ENCODE measurements around the gene HOXC9. TPM values are rescaled to one million over a fixed set of nuclear protein-coding genes. Genes with fewer than 3 reads are reported as not detected.

Gene HOXC9
- total RNA-seq, 1 donor from 2014 or later = not detected

DNA sequence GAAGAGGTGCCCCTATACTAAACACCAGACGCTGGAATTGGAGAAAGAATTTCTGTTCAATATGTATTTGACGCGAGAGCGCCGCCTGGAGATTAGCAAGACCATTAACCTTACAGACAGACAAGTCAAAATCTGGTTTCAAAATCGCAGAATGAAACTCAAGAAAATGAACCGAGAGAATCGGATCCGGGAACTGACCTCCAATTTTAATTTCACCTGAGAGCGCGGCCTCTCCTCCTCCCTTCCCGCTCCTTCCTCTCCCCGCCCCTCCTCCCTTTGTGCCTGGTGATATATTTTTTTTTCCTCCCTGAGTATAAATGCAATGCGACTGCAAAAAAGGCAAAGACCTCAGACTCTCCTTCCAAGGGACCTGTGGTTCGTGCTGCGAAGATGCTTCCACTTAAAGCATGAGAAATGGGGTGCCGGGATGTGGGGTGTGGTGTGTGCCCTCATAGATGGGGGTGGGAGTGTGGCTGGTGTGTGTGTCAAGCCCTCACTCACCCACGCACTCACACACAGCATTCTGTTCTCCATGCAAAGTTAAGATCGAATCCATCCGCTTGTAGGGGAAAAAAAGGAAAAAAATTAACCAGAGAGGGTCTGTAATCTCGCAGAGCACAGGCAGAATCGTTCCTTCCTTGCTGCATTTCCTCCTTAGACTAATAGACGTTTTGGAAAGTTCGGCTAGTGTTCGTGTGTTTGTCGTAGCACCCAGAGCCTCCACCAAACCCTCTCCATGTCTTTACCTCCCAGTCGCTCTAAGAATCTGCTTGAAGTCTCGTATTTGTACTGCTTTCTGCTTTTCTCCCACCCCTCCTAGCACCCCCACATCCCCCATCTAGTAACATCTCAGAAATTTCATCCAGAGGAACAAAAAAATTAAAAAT is 10.5 kb upstream of the HOXC9 start:
- no peak overlapping the region for H3K27ac Mint-ChIP-seq
- peaks cover 23% of the 10 kb centered on the region for H3K4me1 Mint-ChIP-seq (ENCODE audit: low read depth)
- H3K27me3 Mint-ChIP-seq (ENCODE audit: low read depth) = peaks cover 93% of the 10 kb centered on the region
- no peaks in the 10 kb centered on the region for H3K36me3 Mint-ChIP-seq (ENCODE audit: low read depth)
- DNase-seq (ENCODE audit: low spot score) = no peak
- intact Hi-C loops (cut with micrococcal nuclease) = loop anchor here (10.0 kb wide), 2 partner anchors 55 to 295 kb away; partner anchors contain the start of gene HOXC13
- no peak overlapping the region for H3K4me3 Mint-ChIP-seq (ENCODE audit: low read depth)
- no peaks in the 10 kb centered on the region for H3K9me3 Mint-ChIP-seq

DNA sequence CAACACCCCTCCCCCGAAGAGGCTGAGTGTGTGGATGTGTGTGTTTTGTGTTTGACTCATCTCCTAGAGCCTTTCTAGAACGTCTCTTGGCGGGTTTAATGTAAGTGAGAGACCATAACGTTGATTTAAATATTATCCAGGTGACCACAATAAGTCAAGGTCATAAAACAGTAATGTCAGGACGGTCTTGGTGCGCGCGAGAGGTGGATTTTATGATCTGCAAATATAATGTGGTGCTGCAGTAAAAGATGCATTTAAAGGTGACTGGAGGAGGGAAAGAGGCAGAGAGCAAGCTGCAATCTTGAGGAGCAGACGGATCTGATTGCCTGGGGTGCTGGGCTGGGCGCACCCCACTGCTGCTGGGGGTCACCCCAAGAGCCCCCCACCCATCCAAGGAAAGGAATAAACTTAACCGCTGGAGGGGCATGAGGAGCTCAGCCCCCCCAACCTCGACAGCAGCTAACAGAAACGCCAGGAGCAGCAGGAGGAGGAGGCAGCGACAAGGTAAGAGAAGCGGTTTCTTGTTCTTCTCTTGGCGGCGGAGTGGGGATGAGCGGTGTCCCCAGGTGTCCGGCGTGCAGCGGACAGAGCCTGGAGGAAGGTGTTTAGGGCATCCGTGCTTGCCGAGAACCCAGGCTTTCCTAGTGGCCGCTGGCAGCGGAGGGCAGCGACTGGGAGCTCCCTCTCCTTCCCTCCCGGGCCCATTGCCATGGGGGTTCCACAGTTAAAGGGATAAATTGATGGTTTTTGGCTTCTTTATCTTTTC is 9.5 kb upstream of the HOXC9 start:
- Mint-ChIP-seq H3K4me1 (ENCODE audit: low read depth) (peaks cover 25% of the 10 kb centered on the region), H3K4me3 (ENCODE audit: low read depth) (no peak overlapping the region), H3K9me3 (no peaks in the 10 kb centered on the region), H3K27ac (no peak overlapping the region), H3K36me3 (ENCODE audit: low read depth) (no peaks in the 10 kb centered on the region), H3K27me3 (ENCODE audit: low read depth) (peaks cover 93% of the 10 kb centered on the region)
- intact Hi-C loops (cut with micrococcal nuclease) = loop anchor here (10.0 kb wide), 2 partner anchors 56 to 296 kb away; partner anchors contain the start of gene HOXC13
- DNase-seq (ENCODE audit: low spot score) = no peak

DNA sequence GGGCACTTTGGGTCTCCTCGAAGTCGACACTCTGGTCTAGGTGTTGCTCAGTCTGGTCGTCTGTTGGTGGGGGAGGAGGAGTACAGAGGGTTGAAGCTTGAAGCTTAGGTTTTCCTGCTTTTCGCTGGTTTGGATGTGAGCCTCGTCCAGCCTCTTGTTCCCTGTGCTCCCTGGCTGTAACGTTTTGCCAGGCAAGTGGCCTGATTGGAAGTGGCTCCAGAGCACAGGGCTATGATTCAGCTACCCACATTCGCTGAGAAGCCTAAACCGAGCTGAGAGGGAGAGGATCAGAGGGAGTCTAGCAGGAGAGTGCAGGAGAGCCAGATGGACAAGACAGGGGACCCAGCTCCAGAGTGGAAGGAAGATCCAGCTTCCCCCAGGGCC is 8.9 kb upstream of the HOXC9 start:
- Mint-ChIP-seq H3K27me3 (ENCODE audit: low read depth) (peaks cover 95% of the 10 kb centered on the region), H3K9me3 (no peaks in the 10 kb centered on the region), H3K27ac (no peak overlapping the region), H3K4me1 (ENCODE audit: low read depth) (peaks cover 27% of the 10 kb centered on the region), H3K36me3 (ENCODE audit: low read depth) (no peaks in the 10 kb centered on the region), H3K4me3 (ENCODE audit: low read depth) (no peak overlapping the region)
- intact Hi-C loops (cut with micrococcal nuclease) = loop anchor here (10.0 kb wide), 2 partner anchors 56 to 296 kb away; partner anchors contain the start of gene HOXC13
- DNase-seq (ENCODE audit: low spot score) = no peak

DNA sequence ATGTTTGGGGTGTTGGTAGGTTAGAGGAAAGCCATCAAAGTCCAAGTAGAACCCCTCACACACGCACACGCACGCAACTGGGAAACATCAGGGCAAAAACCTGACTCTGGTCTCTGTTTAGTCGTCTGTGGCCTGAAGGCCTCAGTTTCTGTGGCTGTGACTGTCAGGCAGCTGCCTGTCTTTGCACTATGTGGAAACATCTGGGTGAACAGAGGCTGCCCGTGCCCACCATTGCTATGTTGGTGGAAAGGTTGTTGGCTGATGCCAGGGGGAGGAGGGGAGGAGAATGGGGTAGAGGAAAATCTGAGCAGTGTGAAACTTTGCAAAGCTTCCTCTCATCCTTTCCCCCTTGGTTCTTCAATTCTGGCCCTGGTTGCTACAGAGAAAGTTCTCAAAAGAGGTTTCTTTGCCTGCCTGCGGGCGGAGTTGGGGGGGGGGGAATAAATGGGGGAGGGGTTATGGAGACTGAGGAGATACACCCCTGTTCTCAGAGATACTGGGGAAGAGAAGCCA is 7.5 kb upstream of the HOXC9 start:
- Mint-ChIP-seq H3K4me1 (ENCODE audit: low read depth) (peaks cover 27% of the 10 kb centered on the region), H3K36me3 (ENCODE audit: low read depth) (no peaks in the 10 kb centered on the region), H3K27me3 (ENCODE audit: low read depth) (peaks cover 93% of the 10 kb centered on the region), H3K4me3 (ENCODE audit: low read depth) (no peak overlapping the region), H3K9me3 (no peaks in the 10 kb centered on the region), H3K27ac (no peak overlapping the region)
- intact Hi-C loops (cut with micrococcal nuclease) = loop anchor here (10.0 kb wide), 2 partner anchors 58 to 298 kb away; partner anchors contain the start of gene HOXC13
- DNase-seq (ENCODE audit: low spot score) = no peak

DNA sequence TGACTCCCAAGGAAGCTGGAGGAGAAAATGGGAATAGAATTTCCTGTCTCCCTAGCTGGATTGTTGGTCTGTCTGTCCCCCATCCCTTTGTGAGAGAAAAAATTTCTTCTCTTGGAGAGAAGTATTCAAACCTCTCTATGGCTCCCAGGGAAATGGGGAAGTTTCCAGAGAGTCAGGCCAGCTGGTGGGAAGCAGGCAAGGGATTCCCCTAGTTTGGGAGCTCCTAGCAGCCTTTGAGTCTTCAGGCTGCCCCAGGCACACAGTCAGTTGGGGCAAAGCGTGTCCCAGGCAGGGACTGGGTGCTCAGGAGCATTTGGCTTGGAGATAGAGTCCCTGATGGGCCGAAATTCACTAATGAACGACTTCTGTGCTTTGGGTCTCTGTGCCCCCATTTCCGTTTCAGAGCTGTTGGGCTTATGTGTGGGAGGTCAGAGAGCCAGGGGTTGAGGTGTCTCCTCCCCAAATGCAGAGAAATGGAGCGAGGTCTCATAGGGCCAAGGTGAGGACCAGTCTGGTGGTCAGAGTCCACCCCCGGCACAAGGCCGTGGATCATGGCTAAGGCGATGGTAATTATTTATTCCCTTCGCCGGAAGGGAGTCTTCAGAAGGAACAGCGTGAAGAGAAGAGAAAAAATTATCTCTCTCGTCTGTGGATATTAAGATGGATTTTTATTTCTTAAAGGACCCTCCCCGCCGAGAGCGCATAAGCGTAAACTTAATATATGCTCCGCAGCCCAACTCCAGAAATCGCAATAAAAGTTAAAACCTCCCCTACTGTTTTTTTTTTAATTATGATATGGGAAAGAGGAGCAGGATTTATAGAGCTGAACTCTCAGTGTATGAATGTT is 6.6 kb upstream of the HOXC9 start:
- Mint-ChIP-seq H3K27me3 (ENCODE audit: low read depth) (peaks cover 94% of the 10 kb centered on the region), H3K9me3 (no peaks in the 10 kb centered on the region), H3K36me3 (ENCODE audit: low read depth) (no peaks in the 10 kb centered on the region), H3K27ac (no peak overlapping the region), H3K4me1 (ENCODE audit: low read depth) (peaks cover 28% of the 10 kb centered on the region), H3K4me3 (ENCODE audit: low read depth) (no peak overlapping the region)
- intact Hi-C loops (cut with micrococcal nuclease) = loop anchor here (10.0 kb wide), 2 partner anchors 59 to 299 kb away; partner anchors contain the start of gene HOXC13
- DNase-seq (ENCODE audit: low spot score) = no peak

DNA sequence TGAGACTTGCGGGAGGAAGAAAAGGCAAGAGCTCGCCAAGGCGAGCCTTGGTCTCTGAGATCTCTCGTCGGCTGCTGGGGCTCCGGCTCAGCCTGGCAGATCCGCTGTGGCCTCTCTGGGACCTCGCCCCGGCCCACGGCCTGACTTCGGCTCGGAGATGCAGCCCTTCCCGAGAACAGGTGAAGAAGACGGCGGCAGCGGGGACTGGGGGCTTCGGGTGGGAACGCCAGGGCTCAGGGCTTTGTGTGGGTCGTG is 6.0 kb upstream of the HOXC9 start:
- DNase-seq (ENCODE audit: low spot score) = no peak
- H3K27me3 Mint-ChIP-seq (ENCODE audit: low read depth) = peaks cover 94% of the 10 kb centered on the region
- peaks cover 27% of the 10 kb centered on the region for H3K4me1 Mint-ChIP-seq (ENCODE audit: low read depth)
- H3K9me3 Mint-ChIP-seq = no peaks in the 10 kb centered on the region
- intact Hi-C loops (cut with micrococcal nuclease) = loop anchor here (10.0 kb wide), 2 partner anchors 59 to 299 kb away; partner anchors contain the start of gene HOXC13
- peak overlapping the region; percentile 52 for H3K27ac Mint-ChIP-seq
- no peaks in the 10 kb centered on the region for H3K36me3 Mint-ChIP-seq (ENCODE audit: low read depth)
- H3K4me3 Mint-ChIP-seq (ENCODE audit: low read depth) = no peak overlapping the region

DNA sequence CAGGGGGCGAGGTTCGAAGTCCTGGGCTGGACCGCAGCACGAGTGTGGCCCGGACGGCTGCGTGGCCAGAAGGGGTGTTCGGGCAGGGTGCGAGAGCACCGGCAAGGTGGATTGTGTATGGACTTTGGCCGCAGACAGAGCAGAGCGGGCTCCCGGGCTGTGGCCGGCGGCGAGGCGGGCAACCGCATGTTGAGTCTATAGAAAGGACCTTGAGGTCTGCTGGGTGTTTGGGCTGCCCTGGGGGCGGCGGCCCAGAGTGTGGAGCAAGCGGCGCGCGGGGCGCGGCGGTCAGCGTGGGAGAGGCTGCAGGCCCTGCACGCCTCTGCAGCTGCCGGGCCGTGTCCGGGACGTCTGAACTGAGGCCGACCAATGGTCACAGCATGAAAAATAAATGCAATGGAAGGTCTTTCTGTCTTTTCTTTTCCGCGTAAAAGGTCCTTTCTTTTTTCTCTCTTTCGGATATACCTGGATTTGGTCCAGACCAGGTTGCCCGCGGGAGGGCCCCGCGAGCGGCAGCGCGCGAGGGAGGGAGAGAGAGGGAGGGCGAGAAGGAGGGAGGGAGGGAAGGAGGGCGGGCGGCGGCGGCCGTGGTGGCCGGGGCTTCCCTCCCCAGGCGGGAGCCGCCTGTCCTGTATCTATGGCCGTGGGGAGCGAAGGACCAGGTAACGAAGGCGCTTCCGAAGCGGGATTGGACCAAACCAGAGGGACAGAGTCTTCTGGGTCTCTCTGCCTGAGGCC is 5.5 kb upstream of the HOXC9 start:
- Mint-ChIP-seq H3K4me1 (ENCODE audit: low read depth) (peaks cover 23% of the 10 kb centered on the region), H3K4me3 (ENCODE audit: low read depth) (no peak overlapping the region), H3K27me3 (ENCODE audit: low read depth) (peaks cover 93% of the 10 kb centered on the region), H3K27ac (peak overlapping the region; percentile 52), H3K9me3 (no peaks in the 10 kb centered on the region), H3K36me3 (ENCODE audit: low read depth) (no peaks in the 10 kb centered on the region)
- intact Hi-C loops (cut with micrococcal nuclease) = loop anchor here (5.0 to 10.0 kb wide), 3 partner anchors 58 to 300 kb away; partner anchors contain the start of genes HOXC13 and HOXC4
- no peak for DNase-seq (ENCODE audit: low spot score)

DNA sequence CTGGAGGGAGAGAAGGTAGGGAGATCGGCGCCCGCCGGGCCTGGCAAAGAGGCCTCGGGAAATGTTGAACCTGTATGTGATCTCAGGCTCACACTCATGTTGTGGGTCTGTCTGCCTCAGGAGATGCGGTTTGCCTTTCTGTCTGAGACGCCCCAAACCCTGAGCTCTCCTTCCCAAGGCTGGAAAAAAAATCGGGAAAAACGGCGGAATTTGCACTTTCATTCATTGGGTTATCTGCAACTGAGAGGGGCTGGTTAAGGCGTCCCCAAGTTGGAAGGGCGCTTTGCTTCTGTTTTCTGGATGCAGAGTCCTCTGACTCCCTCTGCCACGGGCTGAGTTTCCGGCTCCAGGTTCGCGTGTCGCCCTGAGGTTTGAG is 5.0 kb upstream of the HOXC9 start:
- no peak for DNase-seq (ENCODE audit: low spot score)
- Mint-ChIP-seq H3K4me3 (ENCODE audit: low read depth) (no peak overlapping the region), H3K36me3 (ENCODE audit: low read depth) (no peaks in the 10 kb centered on the region), H3K9me3 (no peaks in the 10 kb centered on the region), H3K27ac (no peak overlapping the region), H3K4me1 (ENCODE audit: low read depth) (peaks cover 20% of the 10 kb centered on the region), H3K27me3 (ENCODE audit: low read depth) (peaks cover 92% of the 10 kb centered on the region)
- intact Hi-C loops (cut with micrococcal nuclease) = loop anchor here (5.0 to 10.0 kb wide), 3 partner anchors 57 to 300 kb away; partner anchors contain the start of genes HOXC13 and HOXC4

DNA sequence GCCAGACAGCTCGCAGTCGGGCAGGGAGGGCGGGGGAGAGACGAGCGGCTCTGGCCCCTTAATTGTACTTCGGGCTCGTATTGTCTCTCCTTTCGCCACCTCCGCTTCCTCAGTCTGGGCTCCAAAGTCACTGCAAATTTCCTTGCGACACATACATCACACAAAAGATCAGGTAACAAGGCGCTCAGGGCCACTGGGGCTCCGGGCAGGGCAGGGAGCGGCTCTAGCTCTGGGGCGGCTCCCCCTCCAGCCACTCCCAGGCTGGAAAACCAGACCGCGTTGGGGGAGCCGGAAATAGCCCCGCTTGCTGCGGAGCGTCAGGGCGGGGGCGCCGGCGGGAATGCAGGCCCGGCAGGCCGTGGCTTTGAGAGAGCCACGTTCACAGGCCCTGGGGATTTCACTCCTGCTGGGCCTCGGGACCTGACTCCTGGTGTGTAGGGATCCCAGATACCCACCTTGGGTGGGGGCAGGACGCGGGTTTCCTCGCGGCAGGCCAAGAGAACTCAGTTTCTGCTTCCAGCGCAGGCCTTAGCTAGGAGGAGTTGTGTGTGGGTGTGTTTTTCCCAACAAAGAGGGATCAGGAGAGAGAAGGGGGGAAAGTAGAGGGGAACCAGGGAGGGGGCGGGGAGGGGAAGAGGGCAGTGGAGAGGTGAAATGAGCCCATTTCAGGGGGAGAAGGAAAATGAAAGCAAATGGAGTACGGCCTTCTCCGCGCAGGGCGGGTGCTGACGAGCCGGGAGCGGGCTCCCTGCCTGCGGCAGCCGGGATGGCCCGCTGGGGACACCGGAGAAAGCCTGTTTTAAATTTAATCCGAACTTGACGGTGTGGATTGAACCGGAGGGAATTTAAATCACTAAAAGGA is 4.4 kb upstream of the HOXC9 start:
- Mint-ChIP-seq H3K4me3 (ENCODE audit: low read depth) (peak overlapping the region; percentile 59), H3K9me3 (no peaks in the 10 kb centered on the region), H3K27me3 (ENCODE audit: low read depth) (peaks cover 90% of the 10 kb centered on the region), H3K27ac (no peak overlapping the region), H3K4me1 (ENCODE audit: low read depth) (peaks cover 18% of the 10 kb centered on the region), H3K36me3 (ENCODE audit: low read depth) (no peaks in the 10 kb centered on the region)
- intact Hi-C loops (cut with micrococcal nuclease) = loop anchor here (2.0 to 10.0 kb wide), 4 partner anchors 43 to 301 kb away; partner anchors contain the start of genes HOXC13 and HOXC4
- DNase-seq (ENCODE audit: low spot score) = no peak

DNA sequence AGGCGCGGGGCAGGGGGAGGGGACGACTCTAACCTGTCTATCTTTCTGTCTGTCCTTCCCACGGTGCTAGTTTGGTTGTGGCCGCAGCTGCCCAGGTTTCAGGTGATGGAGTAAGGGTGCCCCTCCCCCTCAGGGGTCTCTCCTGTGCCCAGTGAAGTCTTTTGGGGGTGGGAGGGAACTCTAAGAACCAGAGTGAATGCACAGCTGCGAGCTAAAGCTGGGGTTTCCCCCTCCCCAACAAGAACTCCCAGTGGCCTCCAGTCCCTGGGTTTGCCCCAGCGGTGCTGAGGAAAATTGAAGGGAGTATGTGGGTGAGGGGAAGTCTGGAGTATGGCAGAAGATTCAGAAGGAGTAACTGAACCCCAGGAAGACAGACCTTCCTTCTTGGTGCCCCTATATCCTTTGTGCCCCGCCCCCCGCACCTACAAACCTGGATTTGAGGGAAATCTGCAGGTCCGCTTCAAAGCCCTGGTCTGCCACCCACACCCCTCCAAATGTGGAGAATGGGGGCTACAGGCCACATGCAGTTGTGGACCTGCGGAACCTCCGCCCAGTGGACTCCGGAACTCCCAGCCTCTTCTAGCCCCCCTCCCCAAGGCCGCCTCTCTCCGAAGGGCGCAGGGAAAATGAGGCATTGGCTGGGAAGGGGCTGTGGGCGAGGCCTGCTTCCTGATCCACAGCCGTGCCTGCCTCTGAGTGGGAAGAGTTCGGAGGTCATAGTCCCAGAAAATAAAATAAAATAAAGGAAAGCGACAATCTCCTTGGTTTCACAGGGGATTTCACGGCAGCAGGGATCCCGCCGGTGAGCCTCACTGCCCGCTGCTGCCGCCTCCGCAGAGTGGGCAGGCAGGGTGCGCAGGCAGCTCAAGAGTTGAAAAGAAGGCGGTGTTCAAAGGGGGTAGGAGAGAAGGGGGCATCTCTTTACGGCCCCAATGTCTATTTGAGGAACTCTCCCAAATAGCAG is 3.4 kb upstream of the HOXC9 start:
- Mint-ChIP-seq H3K4me3 (ENCODE audit: low read depth) (peak overlapping the region; percentile 59), H3K4me1 (ENCODE audit: low read depth) (peaks cover 18% of the 10 kb centered on the region)

More for the DNA sequence above, 3.4 kb upstream of the HOXC9 start:
- peaks cover 90% of the 10 kb centered on the region for H3K27me3 Mint-ChIP-seq (ENCODE audit: low read depth)
- DNase-seq (ENCODE audit: low spot score) = no peak
- no peaks in the 10 kb centered on the region for H3K36me3 Mint-ChIP-seq (ENCODE audit: low read depth)
- H3K9me3 Mint-ChIP-seq = no peaks in the 10 kb centered on the region
- intact Hi-C loops (cut with micrococcal nuclease) = loop anchor here (2.0 to 10.0 kb wide), 4 partner anchors 44 to 302 kb away; partner anchors contain the start of genes HOXC13 and HOXC4
- no peak overlapping the region for H3K27ac Mint-ChIP-seq

Measured in activated T-helper 2 cell treated with anti-CD3 and anti-CD28 coated beads, Interferon-gamma antibody, Interleukin-2, Interleukin-4, amounts not matched to agents 10 μg/mL and 5 μg/mL and 100 μg/mL, durations not matched to agents 14 hours and 24 hours and 36 hours (primary cell).